ENCODE results near the gene PEX26. TPM values are rescaled to one million over a fixed set of nuclear protein-coding genes. Genes with fewer than 3 reads are reported as not detected.
A peak's percentile ranks its signal among the peaks of the same experiment; 100 is the strongest.

Gene PEX26
- total RNA-seq, 4 donors from 2014 or later = 23.1 to 31.0 (median 24.8) TPM

- DNase-seq (ENCODE audit: low spot score in 2 of 2) = no peak
- WGBS, 2 donors = 23 to 40% methylated on average over 4 of the region's 4 CpGs
- H3K4me3 ChIP-seq (ENCODE audit: low read depth, poor library complexity, severe bottlenecking) = no peak overlapping the region
- intact Hi-C loops (cut with DNase I; ENCODE audit: low total_unique reads) = no loop called here
- TF ChIP-seq POLR2A (IDR thresholded peaks at IDR 0.05) (no peak), CTCF (IDR thresholded peaks at IDR 0.05) (no peak)
These were observed 21.6 kb upstream of the PEX26 start for GRCh38 chr22:18056161-18056666.

- intact Hi-C loops (cut with DNase I; ENCODE audit: low total_unique reads) = no loop called here
- no peak overlapping the region for H3K4me3 ChIP-seq (ENCODE audit: low read depth, poor library complexity, severe bottlenecking)
- TF ChIP-seq CTCF (IDR thresholded peaks at IDR 0.05) = no peak
- TF ChIP-seq POLR2A (IDR thresholded peaks at IDR 0.05) = no peak
- no peak for DNase-seq (ENCODE audit: low spot score in 2 of 2)
- 76 to 84% methylated on average over 10 of the region's 10 CpGs for WGBS, 2 donors
These were observed 20.8 kb upstream of the PEX26 start for GRCh38 chr22:18056807-18057474.

- TF ChIP-seq POLR2A (IDR thresholded peaks at IDR 0.05) = no peak
- TF ChIP-seq CTCF (IDR thresholded peaks at IDR 0.05) = no peak
- H3K4me3 ChIP-seq (ENCODE audit: low read depth, poor library complexity, severe bottlenecking) = no peak overlapping the region
- peak; percentile 79 to 94 for DNase-seq (ENCODE audit: low spot score in 2 of 2)
- intact Hi-C loops (cut with DNase I; ENCODE audit: low total_unique reads) = no loop called here
- 57 to 68% methylated on average over 4 of the region's 4 CpGs for WGBS, 2 donors
These were observed 20.1 kb upstream of the PEX26 start for GRCh38 chr22:18057568-18058209.

- 94 to 98% methylated on average over 7 of the region's 7 CpGs for WGBS, 2 donors
- no peak overlapping the region for H3K4me3 ChIP-seq (ENCODE audit: low read depth, poor library complexity, severe bottlenecking)
- DNase-seq (ENCODE audit: low spot score in 2 of 2) = no peak
- intact Hi-C loops (cut with DNase I; ENCODE audit: low total_unique reads) = no loop called here
- TF ChIP-seq CTCF (IDR thresholded peaks at IDR 0.05) (no peak), POLR2A (IDR thresholded peaks at IDR 0.05) (no peak)
These were observed 19.3 kb upstream of the PEX26 start for GRCh38 chr22:18058371-18059093.

- WGBS, 2 donors = 89 to 93% methylated on average over 5 of the region's 5 CpGs
- TF ChIP-seq POLR2A (IDR thresholded peaks at IDR 0.05) (no peak), CTCF (IDR thresholded peaks at IDR 0.05) (no peak)
- DNase-seq (ENCODE audit: low spot score in 2 of 2) = no peak
These were observed 18.7 kb upstream of the PEX26 start for GRCh38 chr22:18059094-18059417.

More at GRCh38 chr22:18059094-18059417, 18.7 kb upstream of the PEX26 start:
- H3K4me3 ChIP-seq (ENCODE audit: low read depth, poor library complexity, severe bottlenecking) = no peak overlapping the region
- intact Hi-C loops (cut with DNase I; ENCODE audit: low total_unique reads) = no loop called here

Data from lower leg skin (tissue), 4 donors.